Skin epidermis (tissue), 12 donors: ENCODE results near the gene PARD3.
"Not testable (repeated sequence)": the region's sequence is repeated elsewhere in the genome, so short reads cannot be mapped to it uniquely, and the experiment has no call there.

Experiments used
- H3K27ac ChIP-seq, 21 experiments: fragments of 200-600 bp; sonication (generic) in 11 of 21; one replicate each; pipeline ENCODE4 v1.5.0; 2020; ENCODE audit warnings: mild to moderate bottlenecking in 3 of 21, inconsistent platforms in 2 of 21, moderate library complexity in 2 of 21
- H3K4me3 ChIP-seq, 7 experiments: fragments of 200-600 bp; sonication (generic) in 2 of 7; one replicate each; pipeline ENCODE4 v1.5.0; 2020; ENCODE audit warnings: inconsistent platforms in 2 of 7, mild to moderate bottlenecking in 2 of 7, moderate library complexity in 1 of 7

Gene PARD3

DNA sequence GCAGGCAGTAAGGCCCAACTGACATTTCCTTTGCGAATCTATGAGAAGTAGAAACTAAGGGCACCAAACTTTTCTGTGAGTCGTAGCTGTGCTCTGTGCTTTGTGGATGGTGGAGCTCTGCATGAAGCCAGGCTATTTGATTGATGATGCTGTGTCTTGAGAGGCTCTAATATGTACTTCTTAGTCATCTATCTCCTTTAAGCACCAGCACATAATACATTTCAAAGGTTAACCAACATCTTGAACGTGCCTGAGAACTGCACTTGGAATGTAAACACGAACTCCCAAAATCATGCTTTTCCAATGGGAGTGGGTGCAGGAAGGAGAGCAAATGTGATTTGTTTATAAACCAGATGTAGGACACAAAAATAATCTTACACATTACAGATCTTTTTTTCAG lies 411.6 kb downstream of the PARD3 start:
- H3K27ac ChIP-seq, result no peak overlapping the region
- no peak overlapping the region for H3K4me3 ChIP-seq

DNA sequence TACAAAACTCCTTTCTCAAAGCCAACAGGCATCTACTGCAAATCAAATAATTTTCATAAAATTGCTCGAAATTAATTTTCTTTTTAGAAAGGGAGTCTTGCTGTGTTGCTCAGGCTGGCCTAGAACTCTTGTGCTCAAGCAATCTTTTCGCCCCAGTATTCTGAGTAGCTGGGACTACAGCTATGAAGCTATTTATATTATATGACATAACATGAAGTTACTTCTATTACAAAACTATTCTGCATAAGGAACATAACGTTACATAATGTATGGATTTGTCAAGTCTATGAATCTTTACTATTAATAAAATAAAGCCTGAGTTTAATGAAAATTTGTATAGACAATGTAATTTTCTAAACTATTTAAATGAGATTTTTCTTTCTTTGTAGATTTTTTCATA lies 415.0 kb downstream of the PARD3 start:
- Histone ChIP-seq H3K27ac (no peak overlapping the region), H3K4me3 (no peak overlapping the region)

DNA sequence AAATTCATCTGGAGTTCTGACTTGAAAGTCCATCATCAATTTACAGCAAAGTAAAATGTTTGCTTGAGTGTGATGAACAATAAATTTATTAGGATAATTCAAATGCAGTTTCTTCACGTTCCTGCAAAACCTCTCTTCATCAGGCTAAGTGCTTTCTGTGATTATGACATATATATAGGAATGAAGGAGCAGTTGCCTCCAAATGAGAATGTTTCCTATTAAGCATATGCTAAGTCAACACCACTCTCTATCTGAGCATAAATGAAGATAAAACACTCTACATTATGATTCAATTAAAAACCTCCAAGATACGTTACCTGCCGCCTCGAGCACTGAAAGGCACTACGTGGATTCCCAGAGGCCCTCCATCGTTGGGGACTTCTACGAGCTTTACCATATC lies 416.1 kb downstream of the PARD3 start:
- no peak overlapping the region for H3K4me3 ChIP-seq
- no peak overlapping the region for H3K27ac ChIP-seq

DNA sequence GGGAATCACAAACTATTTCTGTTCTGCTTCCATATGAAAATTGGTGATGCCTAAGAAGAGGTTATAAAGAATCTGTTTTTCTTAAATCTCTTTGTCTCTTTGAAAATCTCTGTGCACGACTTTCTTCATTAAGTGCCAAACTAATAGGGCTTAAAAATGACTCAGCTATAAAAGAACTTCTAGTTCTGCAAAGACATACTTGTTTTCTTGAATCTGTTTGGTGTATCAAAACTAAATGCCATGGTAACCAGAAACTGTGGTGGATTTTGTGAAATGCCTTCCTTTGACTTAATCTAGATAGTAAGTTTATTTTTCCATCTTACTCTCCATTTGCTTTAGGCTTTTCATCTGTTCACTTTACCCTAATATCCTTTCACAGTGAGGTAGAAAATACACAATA lies 417.8 kb downstream of the PARD3 start:
- Histone ChIP-seq H3K27ac (peak overlapping the region in 3 of 21 experiments; percentile 5 to 46 (median 35)), H3K4me3 (no peak overlapping the region)

DNA sequence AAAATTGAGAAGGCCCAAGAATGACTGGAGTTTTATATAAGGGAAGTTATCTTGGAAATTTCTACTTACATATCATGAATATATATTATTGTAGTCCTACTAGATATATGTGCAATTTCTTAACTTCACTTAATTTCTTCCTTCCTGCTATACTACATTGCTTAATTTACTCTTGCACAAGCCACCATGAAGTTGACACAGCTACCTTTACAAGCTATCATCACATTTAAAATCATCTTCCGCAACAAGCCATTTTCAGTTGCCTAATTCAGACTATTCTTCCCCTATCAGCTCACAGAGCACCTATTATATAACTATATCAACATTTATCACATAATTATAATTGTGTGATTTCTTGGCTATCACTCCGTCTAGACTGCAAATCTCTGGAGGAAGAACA lies 418.4 kb downstream of the PARD3 start:
- Histone ChIP-seq H3K27ac (peak overlapping the region in 1 of 21 experiments; percentile 35), H3K4me3 (no peak overlapping the region)

DNA sequence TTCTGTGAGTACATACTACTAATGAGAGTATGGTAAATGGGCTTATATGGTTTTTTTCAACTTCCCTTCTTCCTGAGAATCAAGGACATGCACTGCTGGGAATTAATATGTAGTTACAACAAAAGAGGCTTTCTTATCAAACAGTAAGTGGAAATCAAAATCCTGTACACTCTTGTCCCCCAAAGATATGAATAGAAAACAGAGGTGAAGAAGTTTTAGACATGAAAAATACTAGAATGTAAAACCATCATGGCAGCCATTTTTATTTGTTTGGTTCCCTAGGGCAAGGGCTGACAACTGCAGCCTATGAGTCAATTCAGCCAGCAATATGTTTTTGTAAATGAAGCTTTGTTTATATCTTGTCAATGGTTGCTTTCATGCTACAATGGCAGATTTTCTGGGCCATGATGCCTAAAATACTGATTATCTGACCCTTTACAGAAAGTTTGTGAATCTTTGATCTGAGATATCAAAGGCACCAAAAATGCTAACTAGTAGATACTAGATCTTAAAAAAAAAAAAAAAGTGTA lies 422.4 kb downstream of the PARD3 start:
- H3K4me3 ChIP-seq, result no peak overlapping the region

DNA sequence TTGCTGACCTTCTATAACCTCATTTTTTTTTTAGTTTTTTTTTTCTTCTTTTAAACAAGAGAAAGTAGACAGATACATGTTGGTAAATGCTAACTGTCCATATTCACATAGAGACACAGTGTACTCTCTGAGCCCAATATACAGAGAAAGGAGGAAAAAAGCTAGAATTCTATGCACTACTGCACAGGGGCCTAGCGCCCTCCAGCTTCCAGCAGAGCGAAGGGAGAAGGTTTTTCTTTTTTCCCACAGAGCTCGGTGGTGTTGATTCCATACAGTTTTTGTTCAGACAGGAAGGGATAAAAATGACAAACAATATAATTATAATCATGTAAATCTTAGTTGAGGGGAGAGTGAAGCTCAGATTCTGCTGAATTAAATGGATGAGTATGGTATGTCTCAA lies 423.9 kb downstream of the PARD3 start:
- H3K4me3 ChIP-seq, H3K27ac ChIP-seq: not testable (repeated sequence)

More for the DNA sequence above, 422.4 kb downstream of the PARD3 start:
- H3K27ac ChIP-seq, result peak overlapping the region in 1 of 21 experiments; percentile 41

DNA sequence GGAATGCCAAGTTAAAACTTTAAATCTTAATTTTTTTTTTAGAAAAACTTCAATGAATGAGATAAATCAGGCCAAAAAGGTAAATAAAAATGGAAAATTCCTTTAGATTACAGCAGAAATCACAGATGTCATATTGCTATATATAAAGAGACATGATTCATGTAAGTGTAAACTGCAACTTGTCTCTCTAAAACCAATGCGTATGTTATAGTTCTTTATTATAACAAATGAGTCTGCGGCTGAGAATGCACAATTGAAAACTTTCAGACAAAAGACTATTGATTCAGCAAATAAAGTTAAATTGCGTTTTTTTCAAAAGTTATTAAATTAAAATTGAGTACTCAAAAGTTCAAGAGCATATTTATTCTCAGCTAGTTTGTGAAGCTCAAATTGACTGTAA lies 425.3 kb downstream of the PARD3 start:
- Histone ChIP-seq H3K4me3 (no peak overlapping the region), H3K27ac (no peak overlapping the region)

DNA sequence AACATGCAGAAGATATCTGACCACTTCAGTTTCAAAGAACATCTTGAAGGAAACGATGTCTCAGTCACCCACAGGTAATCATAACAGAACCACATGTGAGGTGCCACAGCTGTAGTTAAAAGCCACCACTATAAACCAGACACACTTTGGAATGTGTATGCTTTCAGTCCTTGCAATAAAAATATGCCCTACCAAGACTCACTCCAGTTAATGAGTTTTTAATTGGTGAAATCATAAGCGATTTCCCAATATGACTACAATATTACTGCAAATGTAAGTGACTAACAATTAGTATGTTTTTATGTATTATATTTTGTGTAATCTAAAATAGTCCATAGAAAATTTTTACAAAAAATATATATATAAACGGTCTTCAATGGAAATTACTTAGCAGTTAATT lies 428.2 kb downstream of the PARD3 start:
- Histone ChIP-seq H3K4me3 (no peak overlapping the region), H3K27ac (no peak overlapping the region)

DNA sequence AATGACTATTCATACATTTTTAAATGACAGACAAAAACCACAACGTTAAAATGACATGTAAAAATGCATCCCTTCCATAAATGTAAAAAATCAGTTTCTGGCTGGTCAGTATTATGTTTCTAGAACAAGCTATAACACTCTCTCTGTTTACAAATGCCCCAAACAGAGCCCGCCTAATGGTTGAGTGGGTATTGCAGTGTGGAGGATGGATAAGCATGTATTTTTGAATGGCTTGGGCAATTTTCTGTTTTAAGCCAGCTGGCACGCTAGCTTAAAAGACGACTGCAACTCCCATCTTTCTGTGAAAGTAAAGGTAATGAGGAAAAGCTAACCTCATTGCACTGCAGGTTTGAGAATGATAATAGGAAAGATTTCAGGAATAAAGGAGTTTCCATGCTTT lies 430.7 kb downstream of the PARD3 start:
- no peak overlapping the region for H3K4me3 ChIP-seq
- no peak overlapping the region for H3K27ac ChIP-seq

DNA sequence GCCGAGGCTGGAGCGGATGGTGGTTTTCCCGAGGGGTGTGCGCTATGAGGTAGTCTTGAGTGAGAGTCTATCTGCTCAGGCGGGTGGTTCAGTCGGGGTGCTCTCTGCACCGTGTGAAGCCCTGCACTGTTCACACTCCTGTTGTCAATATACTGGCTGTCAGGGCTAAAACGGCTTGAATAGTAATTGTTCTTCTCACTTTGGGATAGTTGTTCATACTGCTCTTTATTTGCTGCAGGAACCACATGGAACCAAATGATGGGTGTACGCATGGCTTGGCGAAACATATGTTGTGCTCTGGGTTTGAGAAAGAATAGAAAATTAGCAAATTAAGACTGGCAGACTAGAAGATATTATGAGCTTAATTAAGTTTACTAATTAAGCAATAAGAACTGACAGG lies 432.5 kb downstream of the PARD3 start:
- no peak overlapping the region for H3K27ac ChIP-seq
- no peak overlapping the region for H3K4me3 ChIP-seq

DNA sequence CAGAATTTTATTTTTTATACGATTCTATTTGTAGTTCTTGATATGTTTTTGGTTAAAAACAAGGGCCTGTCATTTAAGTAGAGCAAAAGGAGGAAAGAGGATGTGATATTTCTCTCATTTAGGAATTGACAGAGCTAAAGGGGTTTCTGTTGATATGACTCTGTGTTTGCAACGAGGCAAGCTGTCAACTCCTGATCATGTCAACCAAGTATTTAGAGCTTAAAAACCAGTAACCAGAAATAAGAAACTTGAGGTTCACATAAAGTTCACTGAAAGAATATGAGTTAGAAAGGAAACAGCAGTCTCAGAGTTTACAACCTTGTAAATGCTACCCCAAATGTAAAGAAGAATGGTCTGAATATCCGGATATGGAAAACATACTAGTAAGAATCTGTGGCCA lies 434.2 kb downstream of the PARD3 start:
- Histone ChIP-seq H3K27ac (no peak overlapping the region), H3K4me3 (no peak overlapping the region)

DNA sequence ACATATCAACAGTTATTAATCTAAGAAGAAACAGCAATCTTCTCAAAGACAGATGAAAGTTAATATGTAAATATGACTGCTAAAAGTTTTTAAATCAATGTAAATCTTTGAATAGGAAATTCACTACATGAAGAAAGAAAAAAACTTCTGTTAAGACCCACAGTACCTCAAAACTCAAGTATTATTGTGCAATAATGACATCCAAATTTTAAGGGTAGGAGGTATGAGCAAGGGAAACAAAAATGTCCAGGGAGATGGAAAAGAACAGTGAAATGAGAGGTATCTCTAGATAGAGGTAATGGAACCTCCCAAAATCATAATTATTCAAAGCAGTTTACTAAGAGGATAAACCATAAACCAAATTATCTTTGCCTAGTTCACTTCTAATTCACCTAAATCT lies 436.8 kb downstream of the PARD3 start:
- Histone ChIP-seq H3K4me3 (no peak overlapping the region), H3K27ac (no peak overlapping the region)

DNA sequence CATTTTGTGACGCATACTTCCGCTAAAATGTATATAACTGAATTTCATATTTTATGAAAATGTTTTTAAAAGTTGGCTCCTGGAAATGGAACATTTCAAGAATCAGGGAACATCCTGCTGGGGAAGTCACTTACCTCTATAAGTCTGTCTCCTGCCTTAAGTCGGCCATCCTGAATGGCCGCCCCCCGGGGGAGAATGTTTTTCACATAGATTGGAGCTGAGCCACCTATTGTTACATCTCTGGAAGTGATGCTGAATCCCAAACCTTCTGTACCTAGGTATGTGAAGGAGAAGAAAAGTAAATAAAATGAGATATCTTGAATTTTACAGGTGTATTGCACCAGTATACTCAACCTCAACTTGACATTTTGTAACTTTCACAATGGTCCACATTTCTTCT lies 437.3 kb downstream of the PARD3 start:
- no peak overlapping the region for H3K4me3 ChIP-seq
- no peak overlapping the region for H3K27ac ChIP-seq

DNA sequence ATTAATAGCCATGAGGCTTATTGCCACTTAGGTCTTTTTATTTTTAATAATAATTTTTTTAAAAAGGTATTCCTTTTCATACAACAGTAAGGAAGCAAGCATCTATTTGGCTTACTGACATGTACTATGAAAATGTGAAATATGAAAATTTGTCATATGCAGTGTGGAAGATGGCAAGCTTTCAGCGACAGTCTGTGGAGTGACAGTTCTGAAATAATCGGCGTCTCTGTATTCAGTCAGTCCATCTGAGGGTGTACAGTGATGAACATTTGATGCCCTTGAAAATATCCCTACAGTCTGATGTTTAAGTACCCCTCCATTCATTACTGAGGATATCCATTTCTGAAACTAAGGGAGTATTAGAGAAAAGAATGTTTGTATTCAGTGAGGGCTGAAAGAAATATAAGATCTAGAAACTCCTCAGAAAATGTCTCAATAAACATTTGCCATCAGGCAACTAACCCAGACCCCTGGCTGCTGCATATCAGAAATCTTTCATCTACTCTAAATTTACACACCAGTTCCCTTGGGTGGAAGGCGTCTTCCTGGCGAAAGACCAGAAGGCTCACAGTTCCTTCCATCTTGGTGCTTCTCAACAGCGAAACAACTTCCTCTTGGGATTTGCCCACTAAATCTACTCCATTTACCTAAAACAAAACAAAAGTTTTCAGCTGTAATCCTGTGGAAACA lies 440.6 kb downstream of the PARD3 start:
- Histone ChIP-seq H3K27ac (no peak overlapping the region), H3K4me3 (no peak overlapping the region)

DNA sequence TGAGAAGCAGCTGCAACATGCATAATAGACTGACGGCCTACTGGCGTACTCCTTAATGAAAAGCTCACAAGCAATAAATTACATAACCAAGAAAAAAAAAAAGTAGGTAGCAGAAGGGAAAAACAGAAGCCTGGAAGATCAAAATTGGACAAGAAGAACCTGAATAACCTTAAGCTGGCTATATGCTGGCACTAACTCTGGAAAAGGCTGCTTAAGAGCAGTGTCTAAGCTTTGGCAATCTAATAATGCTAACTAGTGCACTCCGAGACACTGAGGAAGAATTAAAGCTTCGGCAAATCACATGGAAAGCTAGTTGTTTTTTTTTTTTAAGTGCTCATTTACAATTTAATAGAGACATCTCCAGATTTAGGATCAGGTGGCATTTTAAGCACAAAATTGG lies 441.9 kb downstream of the PARD3 start:
- Histone ChIP-seq H3K27ac (no peak overlapping the region), H3K4me3 (no peak overlapping the region)

DNA sequence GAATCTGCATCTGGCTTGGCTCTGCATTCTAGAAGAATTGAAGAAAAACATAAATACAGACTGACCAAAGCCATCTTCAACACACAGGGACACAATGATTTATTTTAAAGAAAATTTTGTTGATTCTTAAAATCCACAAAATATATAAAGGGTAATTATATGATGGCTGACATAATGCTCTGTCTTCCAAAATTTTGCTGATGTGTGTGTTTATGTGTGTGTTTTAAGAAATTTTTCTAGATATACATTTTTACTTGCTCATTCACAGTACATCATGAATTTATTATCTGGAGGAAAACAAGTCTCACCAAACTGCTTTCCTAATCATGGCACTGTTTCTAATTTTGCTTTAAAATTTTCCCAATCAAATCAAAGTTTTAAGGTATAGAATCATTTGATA lies 442.6 kb downstream of the PARD3 start:
- Histone ChIP-seq H3K27ac (no peak overlapping the region), H3K4me3 (no peak overlapping the region)

DNA sequence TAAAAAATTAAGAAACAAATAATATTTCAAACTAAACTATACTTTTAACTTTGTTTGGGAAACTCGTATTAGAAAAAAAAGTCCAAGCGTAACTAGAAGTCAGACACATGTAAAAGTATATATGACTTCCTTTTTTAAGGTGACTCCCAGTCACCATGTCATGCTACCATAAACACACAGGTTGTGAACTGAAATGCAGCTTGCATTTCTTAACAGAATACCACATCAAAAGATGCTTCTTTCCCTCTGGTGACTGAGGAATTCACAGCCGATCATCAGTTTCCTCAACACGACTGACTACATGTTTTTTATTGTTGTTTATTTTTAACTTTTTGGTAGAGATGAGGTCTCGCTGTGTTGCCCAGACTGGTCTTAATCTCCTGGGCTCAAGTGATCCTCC lies 445.0 kb downstream of the PARD3 start:
- no peak overlapping the region for H3K4me3 ChIP-seq
- H3K27ac ChIP-seq, result no peak overlapping the region

DNA sequence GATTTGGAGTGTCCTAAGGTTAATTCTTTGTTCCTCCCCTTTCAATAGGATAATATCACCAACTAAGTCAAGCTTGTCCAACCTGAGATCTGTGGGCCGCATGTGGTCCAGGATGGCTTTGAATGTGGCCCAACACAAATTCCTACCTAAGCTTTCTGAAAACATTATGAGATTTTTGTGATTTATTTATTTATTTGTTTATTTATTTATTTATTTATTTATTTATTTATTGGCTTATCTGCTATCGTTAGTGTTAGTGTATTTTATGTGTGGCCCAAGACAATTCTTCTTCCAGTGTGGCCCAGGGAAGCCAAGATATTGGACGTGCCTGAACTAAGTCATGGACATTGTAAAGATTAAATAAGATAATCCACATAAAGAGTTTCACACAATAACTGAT lies 446.0 kb downstream of the PARD3 start:
- Histone ChIP-seq H3K27ac (no peak overlapping the region), H3K4me3 (no peak overlapping the region)

DNA sequence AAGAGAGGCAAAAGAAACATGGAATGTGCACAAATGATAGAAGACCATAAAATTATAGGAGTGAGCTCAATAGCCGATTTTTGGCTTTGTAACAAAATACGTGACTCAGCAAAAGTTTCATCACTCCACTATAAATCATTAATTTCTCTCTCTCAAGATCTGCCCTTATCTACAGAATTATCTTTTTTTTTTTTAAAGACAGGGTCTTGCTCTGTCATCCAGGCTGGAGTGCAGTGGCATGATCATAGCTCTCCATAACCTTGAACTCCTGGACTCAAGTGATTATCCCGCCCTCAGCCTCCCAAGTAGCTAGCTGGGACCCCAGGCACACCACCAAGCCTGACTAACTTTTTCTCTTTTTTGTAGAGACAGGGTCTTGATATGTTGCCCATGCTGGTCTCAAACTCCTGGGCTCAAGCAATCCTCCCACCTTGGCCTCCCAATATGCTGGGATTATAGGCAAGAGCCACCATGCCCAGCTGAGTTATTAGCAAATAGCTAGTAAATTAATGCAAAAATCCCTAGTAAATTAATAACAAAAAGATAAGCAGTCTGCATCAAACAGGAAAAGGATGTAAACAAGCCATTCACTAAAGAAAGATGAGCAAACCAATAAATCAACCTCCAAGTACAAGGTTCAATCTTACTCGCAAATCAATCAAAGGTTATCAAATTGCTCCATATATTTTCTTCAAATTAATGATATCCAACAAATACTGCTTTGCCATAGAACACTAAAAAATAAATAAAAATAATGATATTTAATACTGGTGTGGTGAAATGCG lies 450.7 kb downstream of the PARD3 start:
- no peak overlapping the region for H3K27ac ChIP-seq
- no peak overlapping the region for H3K4me3 ChIP-seq

DNA sequence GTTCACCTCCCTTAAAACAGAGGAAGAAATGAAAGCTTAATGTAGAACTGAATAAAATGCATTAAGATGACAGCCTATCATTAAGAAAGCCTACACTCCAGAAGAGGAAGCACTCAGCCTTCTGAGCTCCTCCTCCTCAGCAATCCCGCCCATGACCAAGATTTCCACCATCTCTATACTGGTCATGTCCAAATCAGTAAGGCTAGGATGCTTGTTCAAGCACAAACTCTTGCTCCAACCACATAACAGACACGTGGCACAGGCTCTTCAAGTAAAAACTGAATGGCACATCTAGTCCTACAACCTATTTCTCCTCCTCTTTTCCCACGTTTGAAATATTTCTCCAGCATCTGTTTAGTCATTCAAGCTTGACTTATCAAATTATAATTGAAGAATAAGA lies 454.1 kb downstream of the PARD3 start:
- Histone ChIP-seq H3K4me3 (no peak overlapping the region), H3K27ac (no peak overlapping the region)
